Fibroblast of lung (primary cell): ENCODE results near the gene HPCAL1. TPM values are rescaled to one million over a fixed set of nuclear protein-coding genes. Genes with fewer than 3 reads are reported as not detected.

ENCODE experiments used
- DNase-seq, 2 donors: peaks; one replicate each; pipeline versions ENCODE4 v3.0.0 to v3.0.0-alpha.2; 2010; ENCODE audit warnings: low read depth in 2 of 2
- H2AFZ ChIP-seq: 2 replicates; pipeline ENCODE4 v1.5.1; 2012; ENCODE audit warnings: low read length, control low read depth, inconsistent platforms
- H3K27ac ChIP-seq: 2 replicates; pipeline ENCODE4 v1.5.1; 2011; ENCODE audit warnings: low read length, control low read depth; ENCODE audit not compliant: insufficient read depth
- H3K27me3 ChIP-seq: 2 replicates; pipeline ENCODE4 v1.5.1; 2011; ENCODE audit warnings: mild to moderate bottlenecking, low read length; ENCODE audit not compliant: control insufficient read depth, insufficient read depth
- H3K36me3 ChIP-seq: 2 replicates; pipeline ENCODE4 v1.5.1; 2011; ENCODE audit warnings: low read length; ENCODE audit not compliant: control insufficient read depth, insufficient read depth
- H3K4me1 ChIP-seq: 2 replicates; pipeline ENCODE4 v1.5.1; 2011; ENCODE audit warnings: low read length; ENCODE audit not compliant: control insufficient read depth, insufficient read depth; ENCODE audit errors: extremely low read depth
- H3K4me2 ChIP-seq: 2 replicates; pipeline ENCODE4 v1.5.1; 2011; ENCODE audit warnings: low read length, control low read depth; ENCODE audit not compliant: insufficient read depth; ENCODE audit errors: extremely low read depth
- H3K4me3 ChIP-seq, 4 experiments: fragments of 200-600 bp in 1 of 4; sonication (generic) in 1 of 4; replicated peaks in 1 of 4; 2 replicates each; pipeline ENCODE4 v1.5.1; 2011 to 2016; ENCODE audit warnings: low read length in 4 of 4, low read depth in 3 of 4, mild to moderate bottlenecking in 3 of 4, control low read depth in 2 of 4, inconsistent platforms in 1 of 4, mixed read lengths in 1 of 4; ENCODE audit not compliant: insufficient read depth in 1 of 4; ENCODE audit errors: control extremely low read depth in 1 of 4
- H3K79me2 ChIP-seq: 2 replicates; pipeline ENCODE4 v1.5.1; 2012; ENCODE audit warnings: mild to moderate bottlenecking, low read length, inconsistent platforms; ENCODE audit not compliant: control insufficient read depth, insufficient read depth
- H3K9ac ChIP-seq: 2 replicates; pipeline ENCODE4 v1.5.1; 2011; ENCODE audit warnings: mild to moderate bottlenecking, low read length, control low read depth; ENCODE audit not compliant: insufficient read depth
- H3K9me3 ChIP-seq: 2 replicates; pipeline ENCODE4 v1.5.1; 2012; ENCODE audit warnings: low read depth, low read length; ENCODE audit not compliant: control insufficient read depth, insufficient read depth
- H4K20me1 ChIP-seq: 2 replicates; pipeline ENCODE4 v1.5.1; 2011; ENCODE audit warnings: low read length; ENCODE audit not compliant: control insufficient read depth, insufficient read depth; ENCODE audit errors: extremely low read depth
- EZH2 ChIP-seq: IDR thresholded peaks from 2 replicates; pipeline ENCODE4 v1.5.1; 2012; ENCODE audit warnings: low read length, control low read depth, mild to moderate bottlenecking; ENCODE audit errors: missing control alignments
- polyA plus RNA-seq, 2 donors: library from polyadenylated mRNA; depleted of rRNA in 1 of 2; stranded (reverse) in 1 of 2; unstranded in 1 of 2; fragments of >200 nt; gene quantifications; 2 replicates each; pipeline ENCODE4 v1.2.1, GENCODE V29; 2011 to 2012; ENCODE audit warnings: missing spikeins in 1 of 2
- total RNA-seq: library from RNA; depleted of rRNA; stranded (reverse); fragments of >200 nt; gene quantifications from 2 replicates; pipeline ENCODE4 v1.2.1, GENCODE V29; 2014
- TF ChIP-seq, protein P1 (sequence below), 2 donors: IDR thresholded peaks in 1 of 2; conservative IDR thresholded peaks in 1 of 2; 1 replicate in 1 of 2; 2 replicates in 1 of 2; pipeline ENCODE4 v1.5.1; 2011 to 2012; ENCODE audit warnings: low read length in 2 of 2, control low read depth in 1 of 2, inconsistent platforms in 1 of 2, low read depth in 1 of 2, mild to moderate bottlenecking in 1 of 2

Gene HPCAL1
- total and polyA plus RNA-seq, 2 donors (not counting 1 experiment from before 2014, with no cell fraction given) = 11.4 to 34.5 TPM

DNA sequence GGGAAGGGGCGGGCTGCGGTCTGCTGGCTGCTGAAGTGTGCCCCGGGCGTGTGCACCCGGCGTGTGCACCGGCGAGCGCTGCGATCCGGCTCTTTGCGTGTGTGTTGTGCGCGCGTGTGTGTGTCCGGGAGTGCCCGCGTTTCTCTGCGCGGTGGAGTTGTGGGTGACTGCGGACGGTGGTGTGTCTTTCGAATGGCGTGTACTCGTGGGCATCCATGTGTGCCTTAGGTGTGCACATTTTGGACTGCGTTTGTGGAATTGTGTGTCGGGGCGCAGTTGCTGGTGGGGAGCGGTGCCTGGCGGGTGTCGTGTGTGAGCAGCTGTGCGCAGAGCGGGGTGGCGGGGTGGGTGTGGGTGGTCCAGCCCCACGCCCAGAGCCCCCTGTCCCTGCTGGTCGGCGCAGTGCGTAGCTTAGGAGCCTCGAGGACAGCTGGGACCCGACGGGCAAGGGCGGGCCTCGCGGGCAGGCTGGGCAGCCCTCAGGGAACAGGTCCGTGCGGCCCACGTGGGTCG lies 533 bp downstream of the HPCAL1 start:
- H3K9me3 ChIP-seq = no peaks in the 10 kb centered on the region
- peak overlapping the region; percentile 52 for H3K9ac ChIP-seq
- H3K27ac ChIP-seq = peak overlapping the region; percentile 46
- peak in 1 of 2 donors; percentile 21 for DNase-seq
- no peaks in the 10 kb centered on the region for H3K36me3 ChIP-seq
- no peaks in the 10 kb centered on the region for H3K27me3 ChIP-seq
- TF ChIP-seq, protein P1, sequence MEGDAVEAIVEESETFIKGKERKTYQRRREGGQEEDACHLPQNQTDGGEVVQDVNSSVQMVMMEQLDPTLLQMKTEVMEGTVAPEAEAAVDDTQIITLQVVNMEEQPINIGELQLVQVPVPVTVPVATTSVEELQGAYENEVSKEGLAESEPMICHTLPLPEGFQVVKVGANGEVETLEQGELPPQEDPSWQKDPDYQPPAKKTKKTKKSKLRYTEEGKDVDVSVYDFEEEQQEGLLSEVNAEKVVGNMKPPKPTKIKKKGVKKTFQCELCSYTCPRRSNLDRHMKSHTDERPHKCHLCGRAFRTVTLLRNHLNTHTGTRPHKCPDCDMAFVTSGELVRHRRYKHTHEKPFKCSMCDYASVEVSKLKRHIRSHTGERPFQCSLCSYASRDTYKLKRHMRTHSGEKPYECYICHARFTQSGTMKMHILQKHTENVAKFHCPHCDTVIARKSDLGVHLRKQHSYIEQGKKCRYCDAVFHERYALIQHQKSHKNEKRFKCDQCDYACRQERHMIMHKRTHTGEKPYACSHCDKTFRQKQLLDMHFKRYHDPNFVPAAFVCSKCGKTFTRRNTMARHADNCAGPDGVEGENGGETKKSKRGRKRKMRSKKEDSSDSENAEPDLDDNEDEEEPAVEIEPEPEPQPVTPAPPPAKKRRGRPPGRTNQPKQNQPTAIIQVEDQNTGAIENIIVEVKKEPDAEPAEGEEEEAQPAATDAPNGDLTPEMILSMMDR (conservative IDR thresholded peaks at IDR 0.05 in 1 of 2, IDR thresholded peaks at IDR 0.05 in 1 of 2; ENCODE audit: low read depth in 1 of 2, low read length in 2 of 2) = no peak
- no peak for TF ChIP-seq EZH2
- no peaks in the 10 kb centered on the region for H4K20me1 ChIP-seq
- H3K4me2 ChIP-seq = peak overlapping the region; percentile 98
- peak overlapping the region; percentile 73 to 90 (median 82) for H3K4me3 ChIP-seq
- H3K4me1 ChIP-seq = peaks cover 6% of the 10 kb centered on the region
- H3K79me2 ChIP-seq = peaks cover 7% of the 10 kb centered on the region
- H2AFZ ChIP-seq = peak overlapping the region; percentile 72

DNA sequence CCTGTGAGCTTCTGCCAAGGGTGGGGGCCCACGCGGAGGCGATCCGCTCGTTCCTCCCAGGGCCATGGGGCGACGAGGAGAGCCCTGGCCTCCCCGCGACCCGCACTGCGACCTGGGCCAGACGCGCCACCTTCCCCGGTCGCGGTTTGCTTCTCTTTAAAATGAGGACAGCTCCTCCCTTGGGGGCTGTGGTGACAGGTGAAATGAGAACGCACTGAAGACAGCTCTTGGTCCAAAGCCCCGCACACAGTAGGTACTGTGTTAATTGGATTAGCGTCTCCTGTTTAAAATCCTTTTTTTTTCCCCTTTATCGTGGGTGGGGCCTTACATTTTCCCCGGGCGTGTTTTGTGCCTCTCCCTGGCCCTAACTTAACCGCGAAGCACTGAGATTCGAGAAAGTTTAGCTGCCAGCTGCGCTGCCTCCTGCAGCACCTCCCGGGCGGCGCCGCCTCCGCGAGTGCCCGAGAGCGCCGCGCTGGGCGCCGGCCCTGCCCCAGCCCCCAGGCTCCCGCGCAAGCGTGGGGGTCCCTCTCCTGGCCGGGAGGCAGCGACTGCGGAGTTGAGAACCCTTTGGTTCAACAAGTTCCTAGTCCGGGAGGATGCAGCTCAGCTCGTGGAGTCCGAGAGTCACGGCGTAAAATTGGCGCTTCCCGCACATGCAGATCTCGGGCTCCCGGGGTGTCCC lies 1.1 kb downstream of the HPCAL1 start:
- Histone ChIP-seq H3K27me3 (no peaks in the 10 kb centered on the region), H3K27ac (peak overlapping the region; percentile 46)

More for the DNA sequence above, 1.1 kb downstream of the HPCAL1 start:
- peaks cover 2% of the 10 kb centered on the region for H3K4me1 ChIP-seq
- H3K4me3 ChIP-seq = peak overlapping the region; percentile 73 to 90 (median 82)
- no peaks in the 10 kb centered on the region for H4K20me1 ChIP-seq
- H3K9ac ChIP-seq = peak overlapping the region; percentile 52
- peak overlapping the region; percentile 47 for H2AFZ ChIP-seq
- H3K79me2 ChIP-seq = peaks cover 10% of the 10 kb centered on the region
- TF ChIP-seq, protein P1 (conservative IDR thresholded peaks at IDR 0.05 in 1 of 2, IDR thresholded peaks at IDR 0.05 in 1 of 2; ENCODE audit: low read depth in 1 of 2, low read length in 2 of 2) = peak; percentile 22 to 36
- no peak for TF ChIP-seq EZH2
- H3K4me2 ChIP-seq = peak overlapping the region; percentile 98
- DNase-seq = peak; percentile 56 to 77
- H3K9me3 ChIP-seq = no peaks in the 10 kb centered on the region
- no peaks in the 10 kb centered on the region for H3K36me3 ChIP-seq
